ENCODE results near the gene PROM1.
A peak's percentile ranks its signal among the peaks of the same experiment; 100 is the strongest.

PROM1 gene

GRCh38 chr4:16090096-16090705, 6.4 kb upstream of the PROM1 start:
- TF ChIP-seq CTCF (IDR thresholded peaks at IDR 0.05) = no peak
- no peak overlapping the region for H3K27ac ChIP-seq
- no peak overlapping the region for H3K4me3 ChIP-seq
- DNase-seq (ENCODE audit: low spot score) = no peak

GRCh38 chr4:16089156-16089555, 5.3 kb upstream of the PROM1 start:
- no peak for DNase-seq (ENCODE audit: low spot score)
- Histone ChIP-seq H3K27ac (no peak overlapping the region), H3K4me3 (no peak overlapping the region)
- TF ChIP-seq CTCF (IDR thresholded peaks at IDR 0.05) = no peak

GRCh38 chr4:16088601-16089000, 4.8 kb upstream of the PROM1 start:
- DNase-seq (ENCODE audit: low spot score) = no peak
- no peak for TF ChIP-seq CTCF (IDR thresholded peaks at IDR 0.05)
- Histone ChIP-seq H3K27ac (no peak overlapping the region), H3K4me3 (no peak overlapping the region)

- DNase-seq (ENCODE audit: low spot score) = no peak
- no peak overlapping the region for H3K27ac ChIP-seq
- TF ChIP-seq CTCF (IDR thresholded peaks at IDR 0.05) = no peak
Measured at GRCh38 chr4:16085822-16086221, 2.0 kb upstream of the PROM1 start.

GRCh38 chr4:16082426-16083240, 1.2 kb downstream of the PROM1 start:
- no peak overlapping the region for H3K27ac ChIP-seq
- H3K4me3 ChIP-seq = peak overlapping the region; percentile 71
- TF ChIP-seq CTCF (IDR thresholded peaks at IDR 0.05) = no peak
- no peak for DNase-seq (ENCODE audit: low spot score)

More at GRCh38 chr4:16085822-16086221, 2.0 kb upstream of the PROM1 start:
- no peak overlapping the region for H3K4me3 ChIP-seq

GRCh38 chr4:16082041-16082425, 1.8 kb downstream of the PROM1 start:
- H3K4me3 ChIP-seq = peak overlapping the region; percentile 71
- H3K27ac ChIP-seq = no peak overlapping the region
- no peak for TF ChIP-seq CTCF (IDR thresholded peaks at IDR 0.05)
- no peak for DNase-seq (ENCODE audit: low spot score)

- Histone ChIP-seq H3K4me3 (no peak overlapping the region), H3K27ac (no peak overlapping the region)
- TF ChIP-seq CTCF (IDR thresholded peaks at IDR 0.05) = no peak
- DNase-seq (ENCODE audit: low spot score) = no peak
Measured at GRCh38 chr4:16079046-16079445, 4.8 kb downstream of the PROM1 start.

Measured in coronary artery (tissue), 2 donors.